ENCODE results near the gene C2orf81. TPM values are rescaled to one million over a fixed set of nuclear protein-coding genes. Genes with fewer than 3 reads are reported as not detected.
A peak's percentile ranks its signal among the peaks of the same experiment; 100 is the strongest.

The C2orf81 gene
- total RNA-seq, 2 experiments from 2014 or later = 3.0 to 3.3 TPM

DNA sequence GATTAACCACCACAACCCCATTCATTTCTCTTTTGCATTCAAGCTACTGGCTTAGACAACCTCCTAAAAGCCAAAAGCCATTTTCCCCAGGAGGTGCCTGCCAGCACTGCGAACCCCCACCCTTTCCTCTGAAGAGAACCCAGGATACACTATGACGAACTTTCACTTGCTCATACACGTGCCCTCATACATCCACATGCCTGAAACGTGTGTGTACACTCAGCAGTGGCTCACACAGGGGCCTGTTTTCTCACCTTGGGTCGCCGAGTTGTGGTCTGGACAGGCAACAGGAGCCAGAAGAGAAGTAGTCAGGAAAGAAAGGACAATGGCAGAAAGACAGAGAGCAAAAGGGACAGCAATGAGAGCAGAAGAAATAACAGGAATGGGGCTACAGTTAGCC is 48.7 kb downstream of the C2orf81 start:
- no peak for DNase-seq
- CTCF ChIA-PET = no interaction called here
- Mint-ChIP-seq H3K27me3 (no peaks in the 10 kb centered on the region), H3K9me3 (no peaks in the 10 kb centered on the region), H3K4me1 (peaks cover 7% of the 10 kb centered on the region), H3K4me3 (no peak overlapping the region), H3K27ac (peak overlapping the region; percentile 3), H3K36me3 (ENCODE audit: low read depth) (peaks cover 27% of the 10 kb centered on the region)
- POLR2A ChIA-PET = no interaction called here

DNA sequence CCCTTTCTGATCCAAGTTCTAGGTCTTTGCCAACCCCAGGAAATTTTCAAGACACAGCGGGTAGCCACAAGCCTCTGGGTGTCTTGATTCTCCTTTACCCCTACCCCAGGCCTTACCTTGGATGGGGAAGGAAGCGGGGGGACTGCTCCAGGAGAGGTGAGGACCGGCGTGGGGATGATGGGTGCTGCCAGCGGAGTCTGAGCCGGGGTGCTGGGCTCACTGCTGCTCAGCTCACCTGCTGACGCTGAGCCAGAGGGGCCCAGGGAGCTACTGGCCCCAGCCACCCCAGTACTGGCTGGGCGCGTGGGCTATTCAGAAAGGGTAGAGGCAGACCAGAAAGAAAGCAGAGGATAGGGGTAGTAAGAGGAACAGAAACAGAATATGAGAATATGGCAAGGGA is 50.0 kb downstream of the C2orf81 start:
- H3K4me1 Mint-ChIP-seq = peaks cover 7% of the 10 kb centered on the region
- CTCF ChIA-PET = interaction anchor here (1.7 to 2.5 kb wide), 2 partner anchors 20 to 37 kb away, joined by 4 to 12 read pairs; no protein-coding TSS in a partner anchor
- no peak overlapping the region for H3K4me3 Mint-ChIP-seq
- POLR2A ChIA-PET = no interaction called here
- H3K27ac Mint-ChIP-seq = no peak overlapping the region
- no peaks in the 10 kb centered on the region for H3K9me3 Mint-ChIP-seq
- no peaks in the 10 kb centered on the region for H3K27me3 Mint-ChIP-seq
- DNase-seq = no peak
- peaks cover 32% of the 10 kb centered on the region for H3K36me3 Mint-ChIP-seq (ENCODE audit: low read depth)

- H3K4me1 Mint-ChIP-seq = peaks cover 2% of the 10 kb centered on the region
- POLR2A ChIA-PET = no interaction called here
- peaks cover 42% of the 10 kb centered on the region for H3K36me3 Mint-ChIP-seq (ENCODE audit: low read depth)
- no peaks in the 10 kb centered on the region for H3K9me3 Mint-ChIP-seq
- no peak for DNase-seq
- H3K27me3 Mint-ChIP-seq = no peaks in the 10 kb centered on the region
- H3K27ac Mint-ChIP-seq = no peak overlapping the region
- no peak overlapping the region for H3K4me3 Mint-ChIP-seq
- CTCF ChIA-PET = interaction anchor here (1.1 to 2.5 kb wide), 4 partner anchors 12 to 545 kb away, joined by 3 to 12 read pairs (median 4); no protein-coding TSS in a partner anchor
Measured at GRCh38 chr2:74369976-74370375, 51.4 kb downstream of the C2orf81 start.

- Mint-ChIP-seq H3K36me3 (ENCODE audit: low read depth) (peaks cover 46% of the 10 kb centered on the region), H3K4me1 (no peaks in the 10 kb centered on the region), H3K9me3 (no peaks in the 10 kb centered on the region), H3K27ac (no peak overlapping the region), H3K27me3 (no peaks in the 10 kb centered on the region), H3K4me3 (no peak overlapping the region)
- ChIA-PET CTCF (interaction anchor here (1.0 kb wide), 1 partner anchor 33 kb away, joined by 3 read pairs; no protein-coding TSS in a partner anchor), POLR2A (no interaction called here)
- DNase-seq = no peak
Measured at GRCh38 chr2:74368499-74368898, 52.9 kb downstream of the C2orf81 start.

GRCh38 chr2:74367789-74368188 is 53.6 kb downstream of the C2orf81 start:
- no peaks in the 10 kb centered on the region for H3K27me3 Mint-ChIP-seq
- H3K4me3 Mint-ChIP-seq = no peak overlapping the region
- ChIA-PET CTCF (interaction anchor here (0.7 to 1.8 kb wide), 4 partner anchors 10 to 33 kb away, joined by 3 to 6 read pairs (median 4); no protein-coding TSS in a partner anchor), POLR2A (no interaction called here)
- no peak for DNase-seq
- H3K27ac Mint-ChIP-seq = no peak overlapping the region
- H3K9me3 Mint-ChIP-seq = no peaks in the 10 kb centered on the region
- peaks cover 50% of the 10 kb centered on the region for H3K36me3 Mint-ChIP-seq (ENCODE audit: low read depth)
- no peaks in the 10 kb centered on the region for H3K4me1 Mint-ChIP-seq

- no peak overlapping the region for H3K4me3 Mint-ChIP-seq
- POLR2A ChIA-PET = no interaction called here
- no peak for DNase-seq
- no peaks in the 10 kb centered on the region for H3K4me1 Mint-ChIP-seq
- peaks cover 57% of the 10 kb centered on the region for H3K36me3 Mint-ChIP-seq (ENCODE audit: low read depth)
- CTCF ChIA-PET = interaction anchor here (1.4 to 1.8 kb wide), 2 partner anchors 9 to 21 kb away, joined by 5 read pairs; no protein-coding TSS in a partner anchor
- H3K27me3 Mint-ChIP-seq = no peaks in the 10 kb centered on the region
- no peaks in the 10 kb centered on the region for H3K9me3 Mint-ChIP-seq
- peak overlapping the region; percentile 31 for H3K27ac Mint-ChIP-seq
Measured at GRCh38 chr2:74366036-74366435, 55.4 kb downstream of the C2orf81 start.

GRCh38 chr2:74364533-74365505 is 56.6 kb downstream of the C2orf81 start:
- ChIA-PET CTCF (interaction anchor here (1.4 kb wide), 1 partner anchor 8 kb away, joined by 5 read pairs; no protein-coding TSS in a partner anchor), POLR2A (no interaction called here)
- Mint-ChIP-seq H3K27me3 (no peaks in the 10 kb centered on the region), H3K4me3 (no peak overlapping the region), H3K9me3 (no peaks in the 10 kb centered on the region), H3K27ac (no peak overlapping the region), H3K36me3 (ENCODE audit: low read depth) (peaks cover 49% of the 10 kb centered on the region), H3K4me1 (no peaks in the 10 kb centered on the region)
- no peak for DNase-seq

Other genes starting within 250 kb of the C2orf81 start
- 100 to 1,000 TPM; 163 to 165 TPM for gene MOB1A, start 242.7 kb downstream of the C2orf81 start, total RNA-seq
- 100 to 1,000 TPM; 129 to 130 TPM for gene MTHFD2, start 223.0 kb downstream of the C2orf81 start, total RNA-seq
- 1 to 10 TPM; 3.0 to 4.3 TPM for gene SLC4A5, start 78.2 kb downstream of the C2orf81 start, total RNA-seq
- gene DCTN1, start 41.3 kb downstream of the C2orf81 start, total RNA-seq = 100 to 1,000 TPM; 106 to 132 TPM
- 10 to 100 TPM; 71.3 to 80.7 TPM for gene WDR54, start 111 bp upstream of the C2orf81 start, total RNA-seq
- under 1 TPM; 0.62 to 0.82 TPM for gene RTKN, start 20.3 kb upstream of the C2orf81 start, total RNA-seq
- gene INO80B, start 33.5 kb upstream of the C2orf81 start, total RNA-seq = 10 to 100 TPM; 28.9 to 32.1 TPM
- 10 to 100 TPM; 52.5 to 52.6 TPM for gene WBP1, start 36.8 kb upstream of the C2orf81 start, total RNA-seq
- 10 to 100 TPM; 55.4 to 62.6 TPM for gene MOGS, start 43.8 kb upstream of the C2orf81 start, total RNA-seq
- 10 to 100 TPM; 72.5 to 83.1 TPM for gene MRPL53, start 51.1 kb upstream of the C2orf81 start, total RNA-seq
- 10 to 100 TPM; 26.8 to 27.1 TPM for gene CCDC142, start 61.4 kb upstream of the C2orf81 start, total RNA-seq
- 10 to 100 TPM; 45.8 to 46.3 TPM for gene TTC31, start 61.5 kb upstream of the C2orf81 start, total RNA-seq
- under 1 TPM in 1 of 2 experiments, not detected in 1; 0.25 TPM for gene LBX2, start 78.0 kb upstream of the C2orf81 start, total RNA-seq
- gene PCGF1, start 86.1 kb upstream of the C2orf81 start, total RNA-seq = 10 to 100 TPM; 25.8 to 35.6 TPM
- gene TLX2, start 92.8 kb upstream of the C2orf81 start, total RNA-seq = under 1 TPM; 0.40 to 0.52 TPM
- under 1 TPM; 0.25 to 0.52 TPM for gene DQX1, start 104.6 kb upstream of the C2orf81 start, total RNA-seq
- 100 to 1,000 TPM; 116 to 136 TPM for gene AUP1, start 108.1 kb upstream of the C2orf81 start, total RNA-seq
- 10 to 100 TPM; 41.6 to 45.8 TPM for gene HTRA2, start 108.3 kb upstream of the C2orf81 start, total RNA-seq
- gene LOXL3, start 132.3 kb upstream of the C2orf81 start, total RNA-seq = under 1 TPM; 0.12 to 0.15 TPM
- gene DOK1, start 133.1 kb upstream of the C2orf81 start, total RNA-seq = 10 to 100 TPM; 28.0 to 34.4 TPM
- gene M1AP, start 226.7 kb upstream of the C2orf81 start, total RNA-seq = not detected
- gene SEMA4F, start 232.6 kb upstream of the C2orf81 start, total RNA-seq = 1 to 10 TPM; 6.5 to 8.3 TPM

Data from activated CD4-positive, alpha-beta T cell treated with anti-CD3 and anti-CD28 coated beads, Interleukin-2, amount 10 ng/mL, durations not matched to agents 7 days and 5 days (primary cell).